Measurements from ENCODE around the gene C1S. TPM values are rescaled to one million over a fixed set of nuclear protein-coding genes. Genes with fewer than 3 reads are reported as not detected.

Gene C1S
- total RNA-seq, 2 experiments from 2014 or later = 3.8 to 4.6 TPM

- Histone ChIP-seq H3K36me3 (ENCODE audit: insufficient read depth, low read length) (peaks cover 12% of the 10 kb centered on the region), H3K9me3 (ENCODE audit: control insufficient read depth in 1 of 2, insufficient read depth in 1 of 2, low read length in 2 of 2) (no peaks in the 10 kb centered on the region), H3K4me1 (ENCODE audit: insufficient read depth, low read length) (peaks cover 43% of the 10 kb centered on the region), H3K4me3 (ENCODE audit: low read length) (peak overlapping the region; percentile 70), H3K27ac (ENCODE audit: low read depth in 1 of 2, low read length in 2 of 2) (no peak overlapping the region), H3K27me3 (ENCODE audit: control insufficient read depth in 1 of 2, insufficient read depth in 2 of 2, low read length in 2 of 2) (no peaks in the 10 kb centered on the region)
- DNase-seq = no peak
- Mint-ChIP-seq H3K4me1 (ENCODE audit: low read depth) (peaks cover 46% of the 10 kb centered on the region), H3K9me3 (peaks cover 9% of the 10 kb centered on the region), H3K27me3 (no peaks in the 10 kb centered on the region), H3K36me3 (ENCODE audit: low read depth) (peaks cover 44% of the 10 kb centered on the region), H3K27ac (peak overlapping the region; percentile 93), H3K4me3 (peak overlapping the region; percentile 88)
- POLR2A ChIA-PET = interaction anchor here (2.1 to 3.8 kb wide), 6 partner anchors 20 to 240 kb away, joined by 8 to 56 read pairs (median 20); partner anchors contain the start of genes C12orf57, CLSTN3, LPCAT3 and RBP5
- no peak for ATAC-seq (ENCODE audit: poor library complexity)
- intact Hi-C loops (cut with DNase I, micrococcal nuclease) = loop anchor here (1.0 to 5.0 kb wide), 3 partner anchors 92 to 185 kb away; partner anchors contain the start of genes LPCAT3 (in 2 of the 2), EMG1 (in 1 of the 2) and PHB2 (in 1 of the 2)
- TF ChIP-seq CTCF (IDR thresholded peaks at IDR 0.05) = no peak
- CTCF ChIA-PET = interaction anchor here (0.5 to 3.4 kb wide), 17 partner anchors 8 to 240 kb away, joined by 3 to 16 read pairs (median 3); partner anchors contain the start of genes C12orf57, CLSTN3, LPCAT3 and RNU7-1
Observed at GRCh38 chr12:7109572-7109920, 49.0 kb downstream of the C1S start.

DNA sequence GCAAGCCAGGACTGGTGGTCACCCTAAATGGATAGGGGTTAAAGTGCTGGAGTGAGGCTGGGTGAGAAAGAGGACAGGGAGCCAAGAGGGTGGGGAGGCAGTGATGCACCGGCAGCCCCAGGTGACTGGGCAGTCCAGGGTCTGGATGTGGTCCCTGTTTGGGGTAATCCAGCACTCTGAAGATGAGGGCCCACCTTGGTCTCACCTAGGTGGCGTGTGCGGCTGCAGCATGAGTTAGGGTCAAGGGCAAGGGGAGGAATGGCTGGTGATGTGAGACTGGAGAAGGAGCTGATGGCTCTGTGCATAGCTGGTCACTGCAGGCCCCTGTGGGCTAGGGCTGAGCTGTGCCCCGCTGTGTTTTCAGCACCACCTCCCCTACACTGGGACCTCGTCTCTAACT, 50.1 kb downstream of the C1S start:
- Histone ChIP-seq H3K9me3 (ENCODE audit: control insufficient read depth in 1 of 2, insufficient read depth in 1 of 2, low read length in 2 of 2) (no peaks in the 10 kb centered on the region), H3K4me1 (ENCODE audit: insufficient read depth, low read length) (peaks cover 38% of the 10 kb centered on the region), H3K36me3 (ENCODE audit: insufficient read depth, low read length) (peaks cover 10% of the 10 kb centered on the region), H3K27me3 (ENCODE audit: control insufficient read depth in 1 of 2, insufficient read depth in 2 of 2, low read length in 2 of 2) (no peaks in the 10 kb centered on the region), H3K27ac (ENCODE audit: low read depth in 1 of 2, low read length in 2 of 2) (no peak overlapping the region), H3K4me3 (ENCODE audit: low read length) (no peak overlapping the region)
- H3K27me3 Mint-ChIP-seq = no peaks in the 10 kb centered on the region
- DNase-seq (peak in 1 of 14 experiments; percentile 15), ATAC-seq (ENCODE audit: poor library complexity) (no peak)
- CTCF ChIA-PET = interaction anchor here (1.4 kb wide), 1 partner anchor 241 kb away, joined by 6 read pairs; no protein-coding TSS in a partner anchor
- no peak overlapping the region for H3K27ac Mint-ChIP-seq
- TF ChIP-seq CTCF (IDR thresholded peaks at IDR 0.05) = no peak
- peaks cover 41% of the 10 kb centered on the region for H3K4me1 Mint-ChIP-seq (ENCODE audit: low read depth)
- no peak overlapping the region for H3K4me3 Mint-ChIP-seq
- peaks cover 50% of the 10 kb centered on the region for H3K36me3 Mint-ChIP-seq (ENCODE audit: low read depth)
- POLR2A ChIA-PET = no interaction called here
- H3K9me3 Mint-ChIP-seq = peaks cover 7% of the 10 kb centered on the region
- intact Hi-C loops (cut with DNase I, micrococcal nuclease) = no loop called here

DNA sequence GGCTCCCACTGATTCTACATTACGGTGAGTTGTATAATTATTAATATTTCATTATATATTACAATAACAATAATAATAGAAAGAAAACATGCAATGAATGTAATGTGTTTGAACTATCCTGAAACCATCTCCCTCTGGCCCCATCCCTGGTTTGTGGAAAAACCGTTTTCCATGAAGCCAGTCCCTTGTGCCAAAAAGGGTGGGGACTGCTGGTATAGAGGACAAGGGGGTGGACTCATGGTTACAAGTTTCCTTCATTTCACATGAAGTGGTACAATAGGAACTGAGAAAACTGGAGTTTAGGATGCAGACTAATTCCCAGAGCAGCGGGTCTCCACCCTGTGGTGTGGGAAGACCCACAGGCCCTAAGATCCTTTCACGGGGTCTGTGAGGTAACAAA, 51.5 kb downstream of the C1S start:
- Mint-ChIP-seq H3K4me3 (no peak overlapping the region), H3K36me3 (ENCODE audit: low read depth) (peaks cover 44% of the 10 kb centered on the region), H3K4me1 (ENCODE audit: low read depth) (peaks cover 28% of the 10 kb centered on the region), H3K9me3 (no peaks in the 10 kb centered on the region), H3K27ac (no peak overlapping the region), H3K27me3 (no peaks in the 10 kb centered on the region)
- ChIA-PET POLR2A (no interaction called here), CTCF (interaction anchor here (1.2 to 1.5 kb wide), 3 partner anchors 33 to 243 kb away, joined by 3 to 7 read pairs (median 6); no protein-coding TSS in a partner anchor)
- no peak for DNase-seq
- H3K9me3 ChIP-seq (ENCODE audit: control insufficient read depth in 1 of 2, insufficient read depth in 1 of 2, low read length in 2 of 2) = no peaks in the 10 kb centered on the region
- no peaks in the 10 kb centered on the region for H3K27me3 ChIP-seq (ENCODE audit: control insufficient read depth in 1 of 2, insufficient read depth in 2 of 2, low read length in 2 of 2)
- peaks cover 36% of the 10 kb centered on the region for H3K4me1 ChIP-seq (ENCODE audit: insufficient read depth, low read length)
- H3K27ac ChIP-seq (ENCODE audit: low read depth in 1 of 2, low read length in 2 of 2) = no peak overlapping the region
- no peak for ATAC-seq (ENCODE audit: poor library complexity)
- intact Hi-C loops (cut with DNase I, micrococcal nuclease) = loop anchor here in 1 of 2 experiments (2.0 kb wide), 1 partner anchor 243 kb away; no protein-coding TSS in a partner anchor
- H3K36me3 ChIP-seq (ENCODE audit: insufficient read depth, low read length) = peaks cover 11% of the 10 kb centered on the region
- H3K4me3 ChIP-seq (ENCODE audit: low read length) = no peak overlapping the region
- TF ChIP-seq CTCF (IDR thresholded peaks at IDR 0.05) = no peak

Measured in CD4-positive, alpha-beta T cell (primary cell).